HG03097 (cell line): Measurements from ENCODE around the gene C1orf159.
"Not testable (repeated sequence)": the region's sequence is repeated elsewhere in the genome, so short reads cannot be mapped to it uniquely, and the experiment has no call there.

Experiments used
- ATAC-seq: cut with Tn5 transposase; IDR thresholded peaks from one replicate; pipeline ENCODE4 v1.9.1; 2021; ENCODE audit not compliant: unreplicated experiment, low FRiP score

The C1orf159 gene

DNA sequence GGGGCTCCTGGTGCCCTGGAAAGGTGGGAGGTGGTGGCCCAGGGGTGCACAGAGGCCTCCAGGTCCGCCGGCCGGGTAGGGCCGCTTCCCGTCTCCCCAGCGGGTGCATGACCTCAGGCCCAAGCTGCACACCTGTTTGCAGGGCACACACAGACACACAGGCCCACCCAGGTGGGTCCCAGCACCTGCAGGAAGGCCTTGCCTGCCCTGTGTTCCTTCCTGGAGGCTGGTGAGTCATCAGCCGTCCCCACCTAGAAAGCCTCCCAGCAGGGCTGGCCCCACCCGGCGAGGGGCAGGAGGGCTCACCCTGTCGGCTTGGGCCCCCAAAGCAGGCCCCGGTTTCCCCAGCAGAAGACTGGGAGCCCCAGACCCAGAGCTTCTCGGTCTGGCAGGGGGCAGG lies 34.2 kb upstream of the C1orf159 start:
- ATAC-seq, result no peak

DNA sequence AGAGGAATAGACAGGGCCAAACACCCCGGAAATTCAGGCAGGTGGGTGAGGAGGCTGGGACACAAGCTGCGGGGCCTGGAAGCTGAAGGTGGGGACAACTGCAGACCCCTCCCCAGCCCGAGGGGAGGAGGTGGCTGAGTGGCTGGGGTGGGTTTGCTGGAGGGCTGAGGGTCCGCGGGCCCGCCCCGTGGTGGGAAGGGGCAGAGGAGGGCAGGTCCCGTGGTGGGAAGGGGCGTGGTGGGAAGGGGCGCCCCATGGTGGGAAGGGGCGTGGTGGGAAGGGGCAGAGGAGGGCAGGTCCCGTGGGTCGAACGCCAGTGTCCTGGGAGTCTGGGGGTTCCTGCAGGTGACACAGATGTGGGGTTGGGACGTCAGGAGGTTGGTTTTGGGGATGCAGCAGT lies 33.5 kb upstream of the C1orf159 start:
- ATAC-seq, result no peak

DNA sequence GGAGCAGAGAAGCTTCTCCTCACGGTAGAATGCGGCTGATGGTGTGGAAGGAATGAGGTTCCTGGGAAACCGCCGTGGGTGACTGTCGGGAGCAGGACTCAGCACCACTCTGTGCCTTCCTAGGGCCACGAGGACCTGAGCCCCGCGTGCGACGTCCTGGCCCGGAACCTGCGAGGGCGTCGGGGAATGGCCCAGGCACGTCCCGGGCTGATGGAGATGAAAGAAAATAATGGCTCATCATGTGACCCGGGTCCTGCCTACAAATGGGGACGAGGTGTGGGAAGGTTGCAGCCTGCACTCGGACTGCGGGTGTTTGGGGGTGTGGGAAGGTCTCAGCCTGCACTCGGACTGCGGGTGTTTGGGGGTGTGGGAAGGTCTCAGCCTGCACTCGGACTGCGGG lies 32.7 kb upstream of the C1orf159 start:
- no peak for ATAC-seq

DNA sequence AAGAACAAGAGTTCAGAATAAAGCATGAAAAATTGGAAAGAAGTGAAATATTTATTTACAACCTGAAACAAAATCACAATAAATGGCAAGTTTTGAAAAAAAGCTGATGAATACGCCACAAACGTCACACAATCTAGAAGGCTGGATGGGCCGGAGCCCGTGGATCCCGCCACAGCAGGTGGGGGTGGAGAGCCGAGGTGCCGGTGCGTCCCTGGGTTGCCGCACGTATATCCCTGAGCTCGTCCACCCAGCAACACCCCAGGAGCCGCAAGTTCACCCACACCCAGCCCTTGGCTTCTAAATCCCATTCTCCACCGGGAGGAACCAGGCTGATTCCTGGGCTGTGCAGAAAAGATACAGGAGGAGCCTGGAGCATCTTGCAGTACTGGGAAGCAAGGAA lies 32.2 kb upstream of the C1orf159 start:
- ATAC-seq, result no peak

- no peak for ATAC-seq
Measured at GRCh38 chr1:1146596-1146995, 30.7 kb upstream of the C1orf159 start.

- ATAC-seq, result no peak
Measured at GRCh38 chr1:1146026-1146425, 30.1 kb upstream of the C1orf159 start.

DNA sequence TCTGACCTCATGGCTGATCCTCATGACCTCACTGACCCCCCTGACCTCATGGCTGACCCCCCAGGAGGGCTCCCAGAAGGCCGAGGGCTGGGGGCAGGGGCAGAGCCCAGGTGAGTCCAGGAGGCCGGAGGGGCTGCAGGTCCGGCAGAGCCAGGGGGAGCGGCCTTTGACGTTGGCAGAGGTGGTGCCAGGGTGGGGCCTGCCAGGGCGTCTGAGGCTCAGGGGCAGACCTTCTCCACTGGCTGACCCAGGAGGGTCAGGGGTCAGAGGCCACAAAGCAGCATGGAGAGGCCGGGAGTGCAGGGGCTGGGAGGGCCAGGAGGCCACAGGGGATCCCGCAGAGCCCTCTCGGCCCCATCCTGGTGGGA lies 29.6 kb upstream of the C1orf159 start:
- ATAC-seq, result no peak

- no peak for ATAC-seq
Measured at GRCh38 chr1:1144843-1145546, 29.1 kb upstream of the C1orf159 start.

DNA sequence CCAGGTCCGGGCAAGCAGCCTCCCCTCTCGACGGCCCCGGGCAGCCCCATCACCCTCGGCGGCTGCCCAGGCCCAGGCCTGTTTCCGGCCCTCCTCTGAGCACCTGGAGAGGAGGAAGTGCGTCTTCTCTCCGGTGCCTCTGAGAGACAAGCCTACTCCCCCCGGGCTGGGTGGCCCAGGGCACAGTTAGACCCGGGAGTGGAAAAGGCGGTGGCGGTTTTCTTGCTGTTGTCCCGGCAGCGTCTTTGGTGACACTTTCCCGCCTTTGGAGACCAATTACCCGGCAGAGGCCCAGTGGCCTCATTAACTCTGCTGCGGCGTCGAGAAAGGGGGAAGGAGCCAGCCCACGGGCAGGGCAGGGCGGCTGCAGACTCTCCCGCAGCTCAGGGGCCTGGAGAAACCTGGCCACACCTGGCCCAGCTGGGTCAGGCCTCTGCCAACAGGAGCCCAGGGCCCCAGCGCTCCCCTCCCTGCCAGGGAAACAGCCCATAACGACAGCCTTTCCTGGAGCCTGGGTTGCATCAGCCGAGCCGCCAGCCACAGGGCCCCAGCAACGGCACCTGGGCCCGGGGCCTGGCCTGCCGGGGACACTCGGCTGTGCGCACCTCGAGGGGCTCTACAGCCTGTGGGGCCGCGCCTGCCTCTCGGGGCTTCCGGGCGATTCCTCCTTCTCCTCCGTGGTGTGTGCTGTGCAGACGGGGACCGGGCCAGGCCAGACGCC lies 28.4 kb upstream of the C1orf159 start:
- ATAC-seq, result no peak

GRCh38 chr1:1143636-1144035 lies 27.7 kb upstream of the C1orf159 start:
- ATAC-seq, result no peak

- no peak for ATAC-seq
Measured at GRCh38 chr1:1142844-1143243, 27.0 kb upstream of the C1orf159 start.

GRCh38 chr1:1142352-1142751 lies 26.5 kb upstream of the C1orf159 start:
- not testable (repeated sequence) for ATAC-seq

DNA sequence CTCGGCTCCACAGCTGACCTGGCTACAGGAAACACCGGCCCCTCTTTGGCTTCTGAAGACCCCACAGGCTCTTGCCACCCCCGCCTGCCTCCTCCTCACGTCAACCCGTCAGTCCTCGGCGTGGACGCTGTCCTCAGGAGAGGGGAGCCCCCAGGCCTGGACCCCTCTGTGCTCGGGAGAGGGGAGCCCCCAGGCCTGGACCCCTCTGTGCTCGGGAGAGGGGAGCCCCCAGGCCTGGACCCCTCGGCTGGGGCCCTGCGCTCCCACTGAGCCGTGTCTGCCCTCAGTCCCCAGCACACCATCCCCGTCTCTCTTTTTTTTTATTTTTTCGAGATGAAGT lies 26.0 kb upstream of the C1orf159 start:
- no peak for ATAC-seq

GRCh38 chr1:1141244-1141910 lies 25.5 kb upstream of the C1orf159 start:
- no peak for ATAC-seq

- ATAC-seq, result no peak
Measured at GRCh38 chr1:1140673-1141072, 24.8 kb upstream of the C1orf159 start.

DNA sequence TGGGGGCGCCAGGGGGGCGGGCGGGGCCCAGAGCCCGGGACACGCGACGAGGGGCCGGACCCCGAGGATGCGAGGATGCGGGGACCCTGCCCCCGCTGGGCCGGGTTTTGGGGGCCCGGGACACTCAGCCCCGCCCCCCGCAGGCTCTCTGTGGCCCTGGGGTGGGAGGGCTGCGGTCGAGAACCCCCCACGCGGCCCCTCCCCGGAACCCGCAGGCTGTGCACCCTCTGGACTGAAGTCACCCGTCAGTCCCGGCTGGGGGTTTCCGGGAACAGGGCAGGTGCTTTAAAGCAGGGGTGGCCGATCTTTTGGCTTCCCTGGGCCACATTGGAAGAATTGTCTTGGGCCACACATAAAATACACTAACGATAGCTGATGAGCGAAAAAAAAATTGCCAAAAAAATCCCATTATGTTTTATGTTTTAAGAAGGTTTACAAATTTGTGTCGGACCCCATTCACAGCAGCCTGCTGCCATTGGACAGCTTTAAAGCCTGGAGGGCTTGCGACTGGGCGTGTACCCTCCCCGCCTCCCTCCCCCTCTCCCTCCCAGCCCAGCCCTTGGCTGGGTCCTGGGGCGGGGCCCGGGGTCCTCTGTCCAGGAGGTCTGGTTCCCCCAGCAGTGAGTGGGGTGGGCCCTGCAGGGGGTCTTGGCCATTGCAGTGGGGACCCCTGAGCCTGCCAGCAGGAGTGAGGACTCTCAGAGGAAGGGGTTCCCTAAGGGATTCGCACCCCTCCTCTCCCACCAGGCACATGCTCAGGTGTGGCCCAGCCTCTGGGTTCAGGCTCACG lies 21.6 kb upstream of the C1orf159 start:
- ATAC-seq, result peak; percentile 51

DNA sequence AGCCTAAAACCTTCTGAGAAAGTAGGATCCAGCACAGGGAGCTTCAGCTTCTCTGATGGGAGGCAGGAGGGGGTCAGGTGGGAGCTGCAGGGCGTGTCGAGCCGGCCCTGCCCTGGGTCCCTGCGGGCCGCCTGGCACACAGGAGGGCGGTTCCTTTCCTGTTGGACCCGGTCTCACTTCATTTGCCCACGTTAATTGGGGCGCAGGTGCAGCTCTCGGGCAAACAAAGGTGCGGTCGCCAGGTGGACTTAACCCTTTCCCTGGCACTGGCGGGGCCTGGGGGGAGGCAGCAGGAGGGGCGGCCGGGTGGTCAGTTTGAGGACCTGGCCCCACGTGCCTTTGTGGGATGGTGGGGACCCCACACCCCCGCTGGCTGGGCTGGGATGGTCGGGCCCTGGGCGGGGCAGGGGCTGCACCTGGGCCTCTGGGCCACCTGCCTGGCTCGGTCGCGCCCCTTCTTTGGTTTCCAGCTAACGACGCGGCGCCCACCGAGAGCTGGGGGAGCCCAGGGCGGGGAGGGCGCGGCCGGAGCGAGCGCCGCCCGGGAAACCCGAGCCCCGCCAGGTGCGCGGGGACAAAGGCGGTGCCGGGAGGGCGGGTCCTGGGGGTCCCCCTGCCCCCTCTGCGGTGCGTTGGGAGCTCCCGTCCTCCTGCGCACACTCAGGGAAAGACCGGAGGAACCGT lies 20.8 kb upstream of the C1orf159 start:
- peak; percentile 32 for ATAC-seq

GRCh38 chr1:1135339-1136136 lies 19.6 kb upstream of the C1orf159 start:
- no peak for ATAC-seq

- ATAC-seq, result no peak
Measured at GRCh38 chr1:1134300-1134970, 18.5 kb upstream of the C1orf159 start.
